B cell (primary cell): ENCODE data around the gene MORN1. TPM values are rescaled to one million over a fixed set of nuclear protein-coding genes. Genes with fewer than 3 reads are reported as not detected.

Experiments used
- ATAC-seq: fragments of 200-7000 bp; cut with Tn5 transposase; one replicate; pipeline ENCODE4 v1.10.0; 2021; ENCODE audit warnings: low read depth, mild to moderate bottlenecking, moderate number of reproducible peaks, moderate library complexity
- CTCF ChIA-PET: fragments of 350-600 bp; sonication (Branson Sonifier 250); formaldehyde crosslinking; loops from one replicate; lab custom pipeline; 2021; ENCODE audit warnings: antibody characterized with exemption, inconsistent platforms; lab: Charles Lee
- POLR2A ChIA-PET: fragments of 350-600 bp; sonication (Branson Sonifier 250); formaldehyde crosslinking; loops from one replicate; lab custom pipeline; 2021; ENCODE audit warnings: antibody characterized with exemption; lab: Charles Lee
- DNase-seq: peaks from one replicate; pipeline ENCODE4 v3.0.0; 2013
- H2AFZ ChIP-seq: 2 replicates; pipeline ENCODE4 v1.6.1; 2012; ENCODE audit warnings: mild to moderate bottlenecking, low read depth, low read length; ENCODE audit not compliant: insufficient read depth, poor library complexity, severe bottlenecking
- H3K27ac ChIP-seq, 2 donors: 1 replicate in 1 of 2; 2 replicates in 1 of 2; pipeline ENCODE4 v1.5.1; 2012 to 2013; ENCODE audit warnings: low read length in 2 of 2, mild to moderate bottlenecking in 2 of 2, moderate library complexity in 1 of 2
- H3K27me3 ChIP-seq, 4 experiments: fragments of 200-600 bp in 1 of 4; sonication (generic) in 1 of 4; replicated peaks in 1 of 4; 1 replicate in 2 of 4; 2 replicates in 2 of 4; pipeline versions ENCODE4 v1.6.1 to v1.7.0; 2013 to 2016; ENCODE audit warnings: low read length in 3 of 4, mild to moderate bottlenecking in 2 of 4, mixed read lengths in 1 of 4, moderate library complexity in 1 of 4; ENCODE audit not compliant: insufficient read depth in 4 of 4, control insufficient read depth in 3 of 4; ENCODE audit errors: control extremely low read depth in 1 of 4
- H3K36me3 ChIP-seq, 2 experiments: replicated peaks in 1 of 2; 1 replicate in 1 of 2; 2 replicates in 1 of 2; pipeline versions ENCODE4 v1.6.1 to v1.7.1; 2013; ENCODE audit warnings: low read length in 1 of 2; ENCODE audit not compliant: insufficient read depth in 2 of 2, control insufficient read depth in 1 of 2; ENCODE audit errors: control extremely low read depth in 1 of 2, extremely low read depth in 1 of 2
- H3K4me1 ChIP-seq, 2 donors: fragments of 200-600 bp in 1 of 2; sonication (generic) in 1 of 2; 1 replicate in 1 of 2; 2 replicates in 1 of 2; pipeline versions ENCODE4 v1.5.1 to v1.6.1; 2013 to 2017; ENCODE audit warnings: low read length in 2 of 2; ENCODE audit not compliant: control insufficient read depth in 2 of 2, insufficient read depth in 2 of 2
- H3K4me2 ChIP-seq: replicated peaks from 2 replicates; pipeline ENCODE3; 2012; ENCODE audit warnings: mild to moderate bottlenecking, low read depth, low read length; ENCODE audit not compliant: poor library complexity, severe bottlenecking
- H3K4me3 ChIP-seq, 5 experiments: fragments of 200-600 bp in 1 of 5; sonication (generic) in 1 of 5; 1 replicate in 3 of 5; 2 replicates in 2 of 5; pipeline versions ENCODE4 v1.5.1 to v1.7.0; 2011 to 2016; ENCODE audit warnings: low read length in 4 of 5, mild to moderate bottlenecking in 4 of 5, low read depth in 2 of 5, control low read depth in 1 of 5, moderate library complexity in 1 of 5; ENCODE audit not compliant: insufficient read depth in 1 of 5; ENCODE audit errors: control extremely low read depth in 1 of 5, extremely low read depth in 1 of 5
- H3K79me2 ChIP-seq: fragments of 200-600 bp; sonication (generic); one replicate; pipeline ENCODE4 v1.6.0; 2016; ENCODE audit warnings: low read length; ENCODE audit not compliant: control insufficient read depth, insufficient read depth
- H3K9ac ChIP-seq: fragments of 200-600 bp; sonication (generic); 2 replicates; pipeline ENCODE4 v1.6.1; 2017; ENCODE audit warnings: mild to moderate bottlenecking, low read length, moderate library complexity
- H3K9me3 ChIP-seq, 3 donors: one replicate each; pipeline versions ENCODE4 v1.6.1 to v1.7.1; 2013; ENCODE audit warnings: low read length in 2 of 3; ENCODE audit not compliant: control insufficient read depth in 2 of 3, insufficient read depth in 1 of 3; ENCODE audit errors: control extremely low read depth in 1 of 3
- H4K20me1 ChIP-seq: 2 replicates; pipeline ENCODE4 v1.6.0; 2012; ENCODE audit warnings: mild to moderate bottlenecking, low read length; ENCODE audit not compliant: insufficient read depth, control insufficient read depth, poor library complexity, severe bottlenecking
- H3K27ac Mint-ChIP-seq: one replicate; pipeline ENCODE4 v1.8.0; 2021; ENCODE audit warnings: mixed read lengths
- H3K27me3 Mint-ChIP-seq: one replicate; pipeline ENCODE4 v1.8.0; 2021; ENCODE audit warnings: mixed read lengths
- H3K4me1 Mint-ChIP-seq: one replicate; pipeline ENCODE4 v1.8.0; 2021; ENCODE audit warnings: mixed read lengths
- H3K4me3 Mint-ChIP-seq: one replicate; pipeline ENCODE4 v1.8.0; 2021; ENCODE audit warnings: mixed read lengths
- H3K9me3 Mint-ChIP-seq: one replicate; pipeline ENCODE4 v1.8.0; 2022; ENCODE audit warnings: mixed read lengths; ENCODE audit not compliant: insufficient read depth
- CTCF ChIP-seq: fragments of 200-600 bp; IDR thresholded peaks from one replicate; pipeline ENCODE4 v1.8.0; 2022; ENCODE audit warnings: antibody characterized with exemption, mild to moderate bottlenecking
- EZH2 ChIP-seq: IDR thresholded peaks from 2 replicates; pipeline ENCODE4 v1.6.1; 2012; ENCODE audit warnings: borderline replicate concordance, low read depth, mild to moderate bottlenecking, moderate library complexity, low read length; ENCODE audit not compliant: insufficient read depth, poor library complexity, severe bottlenecking
- WGBS: methylation state at CpG from one replicate; pipeline ENCODE4 v1.1.5; 2013; ENCODE audit warnings: missing lambda C conversion rate; ENCODE audit not compliant: insufficient coverage; 5-methylcytosine and 5-hydroxymethylcytosine counted together
- intact Hi-C: fragments of 100-400 bp; cut with micrococcal nuclease; formaldehyde crosslinking; loops from one replicate; pipeline ENCODE4 v1.10.0; 2022
- polyA plus RNA-seq: library from polyadenylated mRNA; depleted of rRNA; stranded (reverse); fragments of >200 nt; gene quantifications from 2 replicates; pipeline ENCODE4 v1.2.3, GENCODE V29; 2012
- total RNA-seq, 2 donors: library from RNA; stranded (reverse); fragments of 120-200 nt in 1 of 2; gene quantifications; 1 replicate in 1 of 2; 2 replicates in 1 of 2; pipeline versions ENCODE4 v1.2.3 to v1.2.4, GENCODE V29; 2013 to 2022

MORN1 gene
- total and polyA plus RNA-seq, 2 donors (not counting 1 experiment from before 2014, with no cell fraction given) = 10.2 to 32.6 TPM

GRCh38 chr1:2331200-2331544 lies 60.2 kb downstream of the MORN1 start:
- TF ChIP-seq EZH2 = no peak
- no peak for TF ChIP-seq CTCF
- Mint-ChIP-seq H3K4me1 (no peaks in the 10 kb centered on the region), H3K27ac (no peak overlapping the region), H3K9me3 (no peaks in the 10 kb centered on the region), H3K27me3 (peaks cover 6% of the 10 kb centered on the region), H3K4me3 (no peak overlapping the region)
- H2AFZ ChIP-seq = no peak overlapping the region
- 88% methylated on average over 11 of the region's 11 CpGs for WGBS
- H3K9me3 ChIP-seq = no peaks in the 10 kb centered on the region
- intact Hi-C loops = no loop called here
- no peak overlapping the region for H3K4me2 ChIP-seq
- no peak overlapping the region for H3K4me3 ChIP-seq
- H3K27me3 ChIP-seq = no peaks in the 10 kb centered on the region
- H3K79me2 ChIP-seq = no peaks in the 10 kb centered on the region
- ATAC-seq (no peak), DNase-seq (no peak)
- ChIA-PET CTCF (no interaction called here), POLR2A (no interaction called here)
- no peaks in the 10 kb centered on the region for H3K36me3 ChIP-seq
- no peaks in the 10 kb centered on the region for H3K4me1 ChIP-seq
- no peak overlapping the region for H3K9ac ChIP-seq
- no peak overlapping the region for H3K27ac ChIP-seq
- no peaks in the 10 kb centered on the region for H4K20me1 ChIP-seq

GRCh38 chr1:2330519-2331199 lies 60.7 kb downstream of the MORN1 start:
- DNase-seq (no peak), ATAC-seq (no peak)
- no peak overlapping the region for H3K4me3 Mint-ChIP-seq
- Histone ChIP-seq H3K27ac (no peak overlapping the region), H3K27me3 (no peaks in the 10 kb centered on the region), H3K4me2 (no peak overlapping the region), H2AFZ (no peak overlapping the region), H3K4me1 (no peaks in the 10 kb centered on the region), H3K9me3 (no peaks in the 10 kb centered on the region), H3K79me2 (no peaks in the 10 kb centered on the region), H4K20me1 (no peaks in the 10 kb centered on the region), H3K4me3 (no peak overlapping the region), H3K36me3 (no peaks in the 10 kb centered on the region), H3K9ac (no peak overlapping the region)
- peaks cover 6% of the 10 kb centered on the region for H3K27me3 Mint-ChIP-seq
- 94% methylated on average over 31 of the region's 31 CpGs for WGBS
- TF ChIP-seq CTCF = no peak
- TF ChIP-seq EZH2 = no peak
- H3K9me3 Mint-ChIP-seq = no peaks in the 10 kb centered on the region
- intact Hi-C loops = no loop called here
- no peaks in the 10 kb centered on the region for H3K4me1 Mint-ChIP-seq
- no peak overlapping the region for H3K27ac Mint-ChIP-seq
- ChIA-PET CTCF (no interaction called here), POLR2A (no interaction called here)
